ENCODE measurements around the gene TFPI.
"Not testable (repeated sequence)": the region's sequence is repeated elsewhere in the genome, so short reads cannot be mapped to it uniquely, and the experiment has no call there.

Gene TFPI

DNA sequence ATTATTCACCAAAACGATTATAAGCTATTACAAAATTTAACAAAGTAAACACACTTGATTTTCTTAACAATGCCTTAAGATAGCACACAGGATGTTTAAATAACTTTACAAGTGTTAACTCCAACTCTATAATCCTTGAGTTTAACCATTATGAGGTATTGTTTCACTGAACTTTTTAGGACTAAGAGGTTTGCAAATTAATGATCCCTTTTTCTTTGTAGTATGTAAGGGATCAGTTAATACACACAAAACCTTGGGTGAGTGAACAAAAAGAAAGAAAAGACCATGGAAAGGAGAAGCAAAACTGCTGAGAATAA lies 21.5 kb upstream of the TFPI start:
- Histone ChIP-seq H3K9me3 (no peaks in the 10 kb centered on the region), H3K27ac (no peak overlapping the region), H3K4me1 (ENCODE audit: control insufficient read depth in 1 of 2, insufficient read depth in 1 of 2, low read depth in 1 of 2, low read length in 1 of 2) (no peaks in the 10 kb centered on the region), H3K27me3 (no peaks in the 10 kb centered on the region), H3K36me3 (no peaks in the 10 kb centered on the region), H3K4me3 (ENCODE audit: low read depth in 1 of 2, low read length in 1 of 2) (no peak overlapping the region)
- TF ChIP-seq, protein P1, sequence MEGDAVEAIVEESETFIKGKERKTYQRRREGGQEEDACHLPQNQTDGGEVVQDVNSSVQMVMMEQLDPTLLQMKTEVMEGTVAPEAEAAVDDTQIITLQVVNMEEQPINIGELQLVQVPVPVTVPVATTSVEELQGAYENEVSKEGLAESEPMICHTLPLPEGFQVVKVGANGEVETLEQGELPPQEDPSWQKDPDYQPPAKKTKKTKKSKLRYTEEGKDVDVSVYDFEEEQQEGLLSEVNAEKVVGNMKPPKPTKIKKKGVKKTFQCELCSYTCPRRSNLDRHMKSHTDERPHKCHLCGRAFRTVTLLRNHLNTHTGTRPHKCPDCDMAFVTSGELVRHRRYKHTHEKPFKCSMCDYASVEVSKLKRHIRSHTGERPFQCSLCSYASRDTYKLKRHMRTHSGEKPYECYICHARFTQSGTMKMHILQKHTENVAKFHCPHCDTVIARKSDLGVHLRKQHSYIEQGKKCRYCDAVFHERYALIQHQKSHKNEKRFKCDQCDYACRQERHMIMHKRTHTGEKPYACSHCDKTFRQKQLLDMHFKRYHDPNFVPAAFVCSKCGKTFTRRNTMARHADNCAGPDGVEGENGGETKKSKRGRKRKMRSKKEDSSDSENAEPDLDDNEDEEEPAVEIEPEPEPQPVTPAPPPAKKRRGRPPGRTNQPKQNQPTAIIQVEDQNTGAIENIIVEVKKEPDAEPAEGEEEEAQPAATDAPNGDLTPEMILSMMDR (IDR thresholded peaks at IDR 0.05): no peak

DNA sequence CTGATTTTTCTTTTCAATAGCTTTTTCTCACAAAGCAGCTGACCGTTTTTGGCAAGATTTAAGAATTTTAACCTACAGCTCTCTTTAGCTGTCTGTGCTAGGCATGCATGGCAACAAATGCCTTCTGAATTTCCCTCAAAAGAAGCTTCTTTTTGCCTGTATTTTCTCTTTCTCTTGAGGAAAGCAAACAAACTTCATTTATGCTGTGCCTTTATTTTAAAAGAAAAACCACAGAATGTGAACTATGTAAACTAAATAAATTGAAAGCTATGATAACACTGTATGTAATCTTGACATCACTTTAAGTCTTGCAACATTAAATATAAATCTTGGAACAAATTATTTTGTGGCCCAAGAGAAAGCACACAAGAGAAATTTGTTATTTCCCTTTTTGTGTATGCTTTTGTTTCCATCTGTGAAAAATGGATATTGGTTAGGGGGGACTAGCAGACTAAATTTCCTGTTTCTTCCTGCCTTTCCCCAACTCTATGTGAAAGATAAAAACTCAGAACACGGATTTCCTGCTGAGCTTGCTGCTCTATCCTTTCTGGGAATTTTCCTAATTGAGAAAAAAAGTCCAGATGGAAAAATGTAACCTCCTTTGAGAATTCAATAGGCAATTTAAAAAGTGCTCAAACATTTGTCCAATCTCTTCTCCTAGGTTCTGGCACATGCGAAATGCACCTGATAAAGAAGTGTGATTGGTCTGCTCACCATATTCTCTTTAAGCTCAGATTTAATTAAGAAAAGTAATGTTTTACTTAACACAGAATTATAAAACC lies 20.9 kb upstream of the TFPI start:
- H3K27me3 ChIP-seq: no peaks in the 10 kb centered on the region
- TF ChIP-seq, protein P1 (IDR thresholded peaks at IDR 0.05): no peak
- H3K9me3 ChIP-seq: no peaks in the 10 kb centered on the region
- H3K4me1 ChIP-seq (ENCODE audit: control insufficient read depth in 1 of 2, insufficient read depth in 1 of 2, low read depth in 1 of 2, low read length in 1 of 2): no peaks in the 10 kb centered on the region
- no peak overlapping the region for H3K27ac ChIP-seq
- H3K36me3 ChIP-seq: no peaks in the 10 kb centered on the region
- H3K4me3 ChIP-seq (ENCODE audit: low read depth in 1 of 2, low read length in 1 of 2): no peak overlapping the region

DNA sequence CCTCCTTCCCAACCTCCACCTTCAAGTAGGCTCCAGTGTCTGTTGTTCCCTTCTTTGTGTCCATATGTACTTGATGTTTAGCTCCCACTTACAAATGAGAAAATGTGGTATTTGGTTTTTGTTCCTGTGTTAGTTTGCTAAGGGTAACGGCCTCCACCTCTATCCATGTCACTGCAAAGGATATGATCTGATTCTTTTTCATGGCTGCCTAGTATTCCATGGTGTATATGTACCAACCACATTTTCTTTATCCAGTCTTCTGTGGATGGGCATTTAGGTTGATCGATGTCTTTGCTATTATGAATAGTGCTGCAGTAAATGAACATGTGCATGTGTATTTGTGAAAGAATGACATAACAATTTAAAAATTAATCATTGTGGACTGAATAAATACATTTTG lies 19.5 kb upstream of the TFPI start:
- Histone ChIP-seq H3K27me3 (no peaks in the 10 kb centered on the region), H3K4me1 (ENCODE audit: control insufficient read depth in 1 of 2, insufficient read depth in 1 of 2, low read depth in 1 of 2, low read length in 1 of 2) (no peaks in the 10 kb centered on the region), H3K36me3 (no peaks in the 10 kb centered on the region), H3K4me3 (ENCODE audit: low read depth in 1 of 2, low read length in 1 of 2) (no peak overlapping the region), H3K9me3 (no peaks in the 10 kb centered on the region), H3K27ac (no peak overlapping the region)
- TF ChIP-seq, protein P1 (IDR thresholded peaks at IDR 0.05): no peak

DNA sequence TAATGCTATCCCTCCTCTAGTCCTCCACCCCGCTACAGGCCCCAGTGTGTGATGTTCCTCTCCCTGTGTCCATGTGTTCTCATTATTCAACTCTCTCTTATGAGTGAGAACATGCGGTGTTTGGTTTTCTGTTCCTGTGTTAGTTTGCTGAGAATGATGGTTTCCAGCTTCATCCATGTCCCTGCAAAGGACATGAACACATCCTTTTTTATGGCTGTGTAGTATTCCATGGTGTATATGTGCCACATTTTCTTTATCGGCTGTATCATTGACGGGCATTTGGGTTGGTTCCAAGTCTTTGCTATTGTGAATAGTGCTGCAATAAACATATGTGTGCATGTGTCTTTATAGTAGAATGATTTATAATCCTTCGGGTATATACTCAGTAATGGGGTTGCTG lies 17.8 kb upstream of the TFPI start:
- not testable (repeated sequence) for H3K4me1 ChIP-seq (ENCODE audit: control insufficient read depth in 1 of 2, insufficient read depth in 1 of 2, low read depth in 1 of 2, low read length in 1 of 2); H3K27me3 ChIP-seq; H3K27ac ChIP-seq; H3K36me3 ChIP-seq; H3K4me3 ChIP-seq (ENCODE audit: low read depth in 1 of 2, low read length in 1 of 2); H3K9me3 ChIP-seq

DNA sequence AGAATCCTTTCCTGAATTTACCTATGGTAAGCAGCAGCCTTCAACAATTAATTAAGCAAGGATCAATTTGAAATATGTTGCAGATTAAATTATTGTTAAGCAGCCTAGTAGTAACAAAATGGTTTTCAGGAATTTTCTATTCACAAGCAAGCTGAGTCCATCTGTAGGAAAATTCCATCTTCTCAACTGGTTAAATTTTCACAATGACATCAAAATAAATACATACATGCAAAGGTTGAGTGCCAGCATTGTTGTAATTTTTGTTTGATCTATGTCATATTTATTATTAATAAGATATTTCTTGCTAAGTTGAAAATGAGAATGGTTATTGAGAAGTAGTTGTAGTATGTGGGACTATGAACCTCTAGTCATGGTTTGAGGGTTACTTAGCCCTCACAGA lies 15.3 kb upstream of the TFPI start:
- Histone ChIP-seq H3K4me1 (ENCODE audit: control insufficient read depth in 1 of 2, insufficient read depth in 1 of 2, low read depth in 1 of 2, low read length in 1 of 2) (no peaks in the 10 kb centered on the region), H3K27me3 (no peaks in the 10 kb centered on the region), H3K27ac (no peak overlapping the region), H3K4me3 (ENCODE audit: low read depth in 1 of 2, low read length in 1 of 2) (no peak overlapping the region), H3K36me3 (no peaks in the 10 kb centered on the region), H3K9me3 (no peaks in the 10 kb centered on the region)
- TF ChIP-seq, protein P1 (IDR thresholded peaks at IDR 0.05): no peak

DNA sequence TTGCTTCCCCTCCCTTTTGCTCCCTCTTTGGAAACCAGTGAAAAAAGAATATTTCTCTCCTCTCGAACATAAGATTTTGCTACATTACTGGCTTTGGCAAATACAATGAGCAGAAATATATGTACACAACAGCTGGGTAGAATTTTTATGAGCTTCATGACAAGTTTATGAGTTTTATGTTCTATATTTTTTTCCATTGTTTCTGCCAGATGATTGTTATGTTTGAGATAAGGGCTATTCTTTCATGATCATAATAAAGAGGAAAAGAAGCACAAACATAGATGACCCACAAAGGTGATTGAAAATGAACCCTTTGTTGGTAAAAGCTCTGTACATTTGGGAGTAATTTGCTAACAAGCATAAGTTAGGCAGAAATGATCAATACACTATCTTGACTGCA lies 14.8 kb upstream of the TFPI start:
- no peaks in the 10 kb centered on the region for H3K27me3 ChIP-seq
- H3K4me3 ChIP-seq (ENCODE audit: low read depth in 1 of 2, low read length in 1 of 2): no peak overlapping the region
- TF ChIP-seq, protein P1 (IDR thresholded peaks at IDR 0.05): no peak
- H3K4me1 ChIP-seq (ENCODE audit: control insufficient read depth in 1 of 2, insufficient read depth in 1 of 2, low read depth in 1 of 2, low read length in 1 of 2): no peaks in the 10 kb centered on the region
- no peaks in the 10 kb centered on the region for H3K9me3 ChIP-seq
- H3K27ac ChIP-seq: no peak overlapping the region
- H3K36me3 ChIP-seq: no peaks in the 10 kb centered on the region

Measured in neutrophil (primary cell).